ENCODE results near the gene CDK17.
"Not testable (repeated sequence)": the region's sequence is repeated elsewhere in the genome, so short reads cannot be mapped to it uniquely, and the experiment has no call there.

CDK17 gene

GRCh38 chr12:96416033-96416799 is 16.0 kb upstream of the CDK17 start:
- no peaks in the 10 kb centered on the region for H3K27me3 ChIP-seq (ENCODE audit: control insufficient read depth in 1 of 2, insufficient read depth in 2 of 2, low read length in 2 of 2)
- H3K4me3 ChIP-seq (ENCODE audit: low read depth in 1 of 2, low read length in 2 of 2), result no peak overlapping the region
- H3K9me3 ChIP-seq (ENCODE audit: low read length), result no peaks in the 10 kb centered on the region
- no peaks in the 10 kb centered on the region for H3K4me1 ChIP-seq (ENCODE audit: insufficient read depth, low read length)
- H3K27ac ChIP-seq (ENCODE audit: low read depth, low read length), result no peak overlapping the region
- H3K9ac ChIP-seq (ENCODE audit: low read length), result no peak overlapping the region
- no peaks in the 10 kb centered on the region for H3K36me3 ChIP-seq (ENCODE audit: insufficient read depth, low read length)

DNA sequence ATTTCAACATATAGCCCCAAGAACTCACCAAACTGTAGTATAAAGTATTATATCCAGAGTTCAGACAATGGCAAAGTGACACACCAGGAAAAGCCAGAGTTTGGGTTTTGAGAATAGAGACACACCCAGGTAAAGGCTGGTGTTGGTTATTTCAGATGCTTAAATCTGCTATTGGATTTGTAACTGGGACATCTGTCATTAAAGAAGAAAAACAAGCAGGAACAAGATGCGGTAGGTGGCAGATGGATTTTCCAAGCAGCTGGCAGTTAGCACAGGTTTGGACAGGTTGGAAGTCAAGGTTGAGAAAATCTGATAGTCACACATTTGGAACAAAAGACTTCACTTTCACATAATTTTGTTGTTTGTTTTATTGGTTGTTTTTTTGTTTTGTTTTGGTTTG is 14.4 kb upstream of the CDK17 start:
- Histone ChIP-seq H3K36me3 (ENCODE audit: insufficient read depth, low read length) (no peaks in the 10 kb centered on the region), H3K27ac (ENCODE audit: low read depth, low read length) (no peak overlapping the region), H3K9ac (ENCODE audit: low read length) (no peak overlapping the region), H3K4me3 (ENCODE audit: low read depth in 1 of 2, low read length in 2 of 2) (no peak overlapping the region), H3K27me3 (ENCODE audit: control insufficient read depth in 1 of 2, insufficient read depth in 2 of 2, low read length in 2 of 2) (no peaks in the 10 kb centered on the region), H3K9me3 (ENCODE audit: low read length) (no peaks in the 10 kb centered on the region), H3K4me1 (ENCODE audit: insufficient read depth, low read length) (no peaks in the 10 kb centered on the region)

DNA sequence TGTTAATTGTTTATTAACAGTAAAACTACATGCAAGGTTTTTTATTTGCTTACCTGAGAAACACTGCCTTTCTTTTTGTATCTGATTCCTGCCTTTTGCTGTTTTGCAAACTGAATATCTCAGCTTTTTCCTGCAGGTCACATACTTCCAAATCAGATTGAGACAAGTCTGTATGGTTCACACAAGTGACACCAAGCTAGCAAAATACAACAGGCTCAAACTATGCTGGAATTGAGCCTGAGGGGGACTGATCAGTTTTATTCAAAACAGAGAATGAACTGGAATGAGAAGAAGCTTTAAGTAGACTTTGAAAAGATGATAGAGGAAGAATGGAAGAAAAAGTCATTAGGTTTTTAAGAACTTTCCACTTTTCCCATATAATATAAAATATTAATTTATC is 12.2 kb upstream of the CDK17 start:
- no peaks in the 10 kb centered on the region for H3K27me3 ChIP-seq (ENCODE audit: control insufficient read depth in 1 of 2, insufficient read depth in 2 of 2, low read length in 2 of 2)
- no peak overlapping the region for H3K4me3 ChIP-seq (ENCODE audit: low read depth in 1 of 2, low read length in 2 of 2)
- no peaks in the 10 kb centered on the region for H3K9me3 ChIP-seq (ENCODE audit: low read length)
- no peak overlapping the region for H3K9ac ChIP-seq (ENCODE audit: low read length)
- no peak overlapping the region for H3K27ac ChIP-seq (ENCODE audit: low read depth, low read length)
- H3K36me3 ChIP-seq (ENCODE audit: insufficient read depth, low read length), result no peaks in the 10 kb centered on the region
- no peaks in the 10 kb centered on the region for H3K4me1 ChIP-seq (ENCODE audit: insufficient read depth, low read length)

- Histone ChIP-seq H3K4me3 (ENCODE audit: low read depth in 1 of 2, low read length in 2 of 2) (no peak overlapping the region), H3K9ac (ENCODE audit: low read length) (no peak overlapping the region), H3K27me3 (ENCODE audit: control insufficient read depth in 1 of 2, insufficient read depth in 2 of 2, low read length in 2 of 2) (no peaks in the 10 kb centered on the region)
Observed at GRCh38 chr12:96409731-96410130, 9.5 kb upstream of the CDK17 start.

DNA sequence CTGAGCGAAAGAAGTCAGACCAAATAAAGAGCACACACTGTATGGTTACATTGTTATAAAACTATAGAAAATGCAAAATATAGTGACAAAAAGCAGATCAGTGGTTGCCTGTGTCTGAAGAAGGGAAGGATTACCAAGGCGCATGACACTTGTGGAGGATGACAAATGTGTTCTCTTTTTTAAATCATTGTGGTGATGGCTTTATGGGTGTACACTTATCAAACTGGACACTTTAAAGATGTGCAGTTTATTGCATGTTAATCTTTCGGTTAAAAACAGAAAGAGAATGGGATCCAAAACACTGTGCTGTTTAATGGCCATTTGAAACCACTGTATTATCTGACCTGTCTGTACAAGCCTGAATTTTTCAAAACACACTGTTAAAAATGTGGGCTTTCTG is 8.8 kb upstream of the CDK17 start:
- no peaks in the 10 kb centered on the region for H3K27me3 ChIP-seq (ENCODE audit: control insufficient read depth in 1 of 2, insufficient read depth in 2 of 2, low read length in 2 of 2)
- no peak overlapping the region for H3K4me3 ChIP-seq (ENCODE audit: low read depth in 1 of 2, low read length in 2 of 2)
- H3K27ac ChIP-seq (ENCODE audit: low read depth, low read length), result no peak overlapping the region
- H3K9me3 ChIP-seq (ENCODE audit: low read length), result no peaks in the 10 kb centered on the region
- H3K36me3 ChIP-seq (ENCODE audit: insufficient read depth, low read length), result no peaks in the 10 kb centered on the region
- no peaks in the 10 kb centered on the region for H3K4me1 ChIP-seq (ENCODE audit: insufficient read depth, low read length)
- no peak overlapping the region for H3K9ac ChIP-seq (ENCODE audit: low read length)

More at GRCh38 chr12:96409731-96410130, 9.5 kb upstream of the CDK17 start:
- Histone ChIP-seq H3K9me3 (ENCODE audit: low read length) (no peaks in the 10 kb centered on the region), H3K4me1 (ENCODE audit: insufficient read depth, low read length) (no peaks in the 10 kb centered on the region), H3K27ac (ENCODE audit: low read depth, low read length) (no peak overlapping the region), H3K36me3 (ENCODE audit: insufficient read depth, low read length) (no peaks in the 10 kb centered on the region)

GRCh38 chr12:96407429-96408097 is 7.3 kb upstream of the CDK17 start:
- H3K9me3 ChIP-seq (ENCODE audit: low read length); H3K4me1 ChIP-seq (ENCODE audit: insufficient read depth, low read length); H3K4me3 ChIP-seq (ENCODE audit: low read depth in 1 of 2, low read length in 2 of 2); H3K9ac ChIP-seq (ENCODE audit: low read length); H3K27me3 ChIP-seq (ENCODE audit: control insufficient read depth in 1 of 2, insufficient read depth in 2 of 2, low read length in 2 of 2); H3K27ac ChIP-seq (ENCODE audit: low read depth, low read length); H3K36me3 ChIP-seq (ENCODE audit: insufficient read depth, low read length): not testable (repeated sequence)

DNA sequence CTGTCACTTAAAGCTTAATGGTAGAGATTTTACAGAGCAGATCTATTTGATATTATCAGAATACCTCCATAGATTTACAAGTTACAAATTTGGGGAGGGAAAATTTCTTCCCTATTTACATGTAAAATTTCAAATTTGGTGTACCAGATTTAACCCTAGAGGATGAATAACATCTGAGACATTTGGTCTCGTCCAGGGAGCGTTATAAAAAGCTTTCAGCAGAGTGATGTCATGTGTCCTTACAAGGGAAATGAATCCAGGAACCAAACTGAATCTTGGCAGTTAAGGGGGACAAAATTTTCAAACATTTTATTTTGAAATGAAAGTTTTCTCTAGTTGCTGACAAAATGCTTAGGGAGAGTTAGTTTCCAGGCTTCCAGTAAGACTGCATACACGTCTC is 4.5 kb upstream of the CDK17 start:
- no peak overlapping the region for H3K4me3 ChIP-seq (ENCODE audit: low read depth in 1 of 2, low read length in 2 of 2)
- H3K4me1 ChIP-seq (ENCODE audit: insufficient read depth, low read length), result peaks cover 4% of the 10 kb centered on the region
- H3K9ac ChIP-seq (ENCODE audit: low read length), result no peak overlapping the region
- no peaks in the 10 kb centered on the region for H3K9me3 ChIP-seq (ENCODE audit: low read length)
- no peaks in the 10 kb centered on the region for H3K27me3 ChIP-seq (ENCODE audit: control insufficient read depth in 1 of 2, insufficient read depth in 2 of 2, low read length in 2 of 2)
- H3K27ac ChIP-seq (ENCODE audit: low read depth, low read length), result no peak overlapping the region
- no peaks in the 10 kb centered on the region for H3K36me3 ChIP-seq (ENCODE audit: insufficient read depth, low read length)

- peaks cover 4% of the 10 kb centered on the region for H3K4me1 ChIP-seq (ENCODE audit: insufficient read depth, low read length)
- no peak overlapping the region for H3K27ac ChIP-seq (ENCODE audit: low read depth, low read length)
- no peaks in the 10 kb centered on the region for H3K27me3 ChIP-seq (ENCODE audit: control insufficient read depth in 1 of 2, insufficient read depth in 2 of 2, low read length in 2 of 2)
- no peak overlapping the region for H3K9ac ChIP-seq (ENCODE audit: low read length)
- H3K9me3 ChIP-seq (ENCODE audit: low read length), result no peaks in the 10 kb centered on the region
- no peak overlapping the region for H3K4me3 ChIP-seq (ENCODE audit: low read depth in 1 of 2, low read length in 2 of 2)
- H3K36me3 ChIP-seq (ENCODE audit: insufficient read depth, low read length), result no peaks in the 10 kb centered on the region
Observed at GRCh38 chr12:96403870-96404269, 3.6 kb upstream of the CDK17 start.

GRCh38 chr12:96402522-96402921 is 2.3 kb upstream of the CDK17 start:
- H3K27me3 ChIP-seq (ENCODE audit: control insufficient read depth in 1 of 2, insufficient read depth in 2 of 2, low read length in 2 of 2); H3K9ac ChIP-seq (ENCODE audit: low read length); H3K4me3 ChIP-seq (ENCODE audit: low read depth in 1 of 2, low read length in 2 of 2); H3K9me3 ChIP-seq (ENCODE audit: low read length); H3K36me3 ChIP-seq (ENCODE audit: insufficient read depth, low read length); H3K27ac ChIP-seq (ENCODE audit: low read depth, low read length); H3K4me1 ChIP-seq (ENCODE audit: insufficient read depth, low read length): not testable (repeated sequence)

DNA sequence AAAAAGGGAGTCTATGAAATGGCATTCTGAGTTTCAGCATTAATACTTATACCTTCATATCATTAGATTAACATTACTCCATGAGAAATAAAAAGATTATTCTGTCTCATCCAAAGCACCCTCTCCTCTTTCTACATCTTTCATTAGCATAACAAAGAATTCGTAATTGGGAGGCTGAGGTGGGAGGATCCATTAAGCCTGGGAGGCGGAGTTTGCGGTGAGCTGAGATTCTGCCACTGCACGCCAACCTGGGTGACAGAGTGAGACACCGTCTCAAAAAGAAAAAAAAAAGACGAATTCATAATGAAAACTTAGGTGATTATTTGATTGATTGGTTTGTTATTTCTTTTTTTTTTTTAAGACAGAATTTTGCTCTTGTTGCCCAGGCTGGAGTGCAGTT is 1.8 kb upstream of the CDK17 start:
- Histone ChIP-seq H3K27ac (ENCODE audit: low read depth, low read length) (peak overlapping the region; percentile 94), H3K36me3 (ENCODE audit: insufficient read depth, low read length) (no peaks in the 10 kb centered on the region), H3K9me3 (ENCODE audit: low read length) (no peaks in the 10 kb centered on the region), H3K27me3 (ENCODE audit: control insufficient read depth in 1 of 2, insufficient read depth in 2 of 2, low read length in 2 of 2) (no peaks in the 10 kb centered on the region), H3K4me3 (ENCODE audit: low read depth in 1 of 2, low read length in 2 of 2) (no peak overlapping the region), H3K9ac (ENCODE audit: low read length) (no peak overlapping the region), H3K4me1 (ENCODE audit: insufficient read depth, low read length) (peaks cover 11% of the 10 kb centered on the region)

DNA sequence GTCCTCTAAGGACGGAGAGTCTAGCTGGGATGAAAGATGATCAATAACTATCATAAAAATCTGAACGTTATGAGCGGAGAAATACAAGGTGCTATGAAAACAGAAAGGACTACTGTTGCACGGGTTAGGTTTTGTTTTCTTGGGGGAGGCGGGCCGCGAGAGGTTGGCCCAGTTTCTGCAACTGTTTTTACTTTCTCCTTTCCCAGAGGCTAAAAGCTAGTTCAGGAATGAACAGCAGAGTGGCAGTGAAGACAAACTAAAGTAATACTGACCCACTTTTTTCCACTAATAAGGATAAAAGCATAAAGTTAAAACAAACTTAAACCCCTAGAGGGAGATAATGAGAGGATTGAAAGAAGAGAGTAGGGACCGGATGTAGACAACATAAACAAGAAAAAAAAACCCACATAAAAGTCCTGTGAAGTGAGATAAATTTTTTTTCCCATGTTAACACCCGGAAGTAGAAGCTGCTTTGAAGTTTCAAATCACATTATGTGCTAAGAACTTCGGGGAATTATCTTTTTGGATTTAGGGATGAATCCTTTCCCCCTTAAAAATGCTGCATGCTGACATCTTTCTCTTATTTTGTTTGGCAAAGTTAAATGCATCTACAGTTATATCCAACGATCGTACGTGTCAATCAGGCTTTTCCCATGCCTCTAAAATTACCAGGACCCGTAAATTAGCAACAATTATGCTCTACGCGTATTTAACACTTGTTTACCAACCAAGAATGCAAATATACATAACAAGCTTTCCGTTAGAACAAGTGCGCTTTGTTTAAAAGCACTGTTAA is 1.0 kb upstream of the CDK17 start:
- H3K36me3 ChIP-seq (ENCODE audit: insufficient read depth, low read length), result no peaks in the 10 kb centered on the region
- no peaks in the 10 kb centered on the region for H3K27me3 ChIP-seq (ENCODE audit: control insufficient read depth in 1 of 2, insufficient read depth in 2 of 2, low read length in 2 of 2)
- H3K9me3 ChIP-seq (ENCODE audit: low read length), result no peaks in the 10 kb centered on the region
- H3K4me1 ChIP-seq (ENCODE audit: insufficient read depth, low read length), result peaks cover 18% of the 10 kb centered on the region
- peak overlapping the region; percentile 67 for H3K9ac ChIP-seq (ENCODE audit: low read length)
- peak overlapping the region; percentile 94 for H3K27ac ChIP-seq (ENCODE audit: low read depth, low read length)
- peak overlapping the region; percentile 63 to 94 for H3K4me3 ChIP-seq (ENCODE audit: low read depth in 1 of 2, low read length in 2 of 2)

Data from muscle layer of colon (tissue), 2 donors.